Gastrocnemius medialis (tissue), 4 donors: ENCODE data around the gene PLSCR4.

Source experiments
- CTCF ChIP-seq, 5 experiments: fragments of 450-650 bp in 3 of 5; fragments of 200-600 bp in 2 of 5; sonication (generic) in 2 of 5; IDR thresholded peaks in 4 of 5; conservative IDR thresholded peaks in 1 of 5; 1 replicate in 4 of 5; 2 replicates in 1 of 5; pipeline ENCODE4 v1.5.1; 2016 to 2019; ENCODE audit warnings: antibody characterized with exemption in 5 of 5, mild to moderate bottlenecking in 3 of 5, moderate library complexity in 3 of 5
- POLR2A ChIP-seq, 2 donors: fragments of 450-650 bp; IDR thresholded peaks; one replicate each; pipeline ENCODE4 v1.6.1; 2017; ENCODE audit warnings: antibody characterized with exemption in 2 of 2, mild to moderate bottlenecking in 2 of 2, moderate library complexity in 2 of 2

GRCh38 chr3:146279951-146280350 is 29.0 kb upstream of the PLSCR4 start:
- no peak for TF ChIP-seq CTCF (IDR thresholded peaks at IDR 0.05 in 4 of 5, conservative IDR thresholded peaks at IDR 0.05 in 1 of 5)
- TF ChIP-seq POLR2A (IDR thresholded peaks at IDR 0.05): no peak
